ENCODE results near the gene MCTS1. TPM values are rescaled to one million over a fixed set of nuclear protein-coding genes. Genes with fewer than 3 reads are reported as not detected.

MCTS1 gene
- total RNA-seq, 1 donor from 2014 or later = 39.5 TPM

- peak overlapping the region; percentile 98 for H3K27ac Mint-ChIP-seq
- TF ChIP-seq, protein P1, sequence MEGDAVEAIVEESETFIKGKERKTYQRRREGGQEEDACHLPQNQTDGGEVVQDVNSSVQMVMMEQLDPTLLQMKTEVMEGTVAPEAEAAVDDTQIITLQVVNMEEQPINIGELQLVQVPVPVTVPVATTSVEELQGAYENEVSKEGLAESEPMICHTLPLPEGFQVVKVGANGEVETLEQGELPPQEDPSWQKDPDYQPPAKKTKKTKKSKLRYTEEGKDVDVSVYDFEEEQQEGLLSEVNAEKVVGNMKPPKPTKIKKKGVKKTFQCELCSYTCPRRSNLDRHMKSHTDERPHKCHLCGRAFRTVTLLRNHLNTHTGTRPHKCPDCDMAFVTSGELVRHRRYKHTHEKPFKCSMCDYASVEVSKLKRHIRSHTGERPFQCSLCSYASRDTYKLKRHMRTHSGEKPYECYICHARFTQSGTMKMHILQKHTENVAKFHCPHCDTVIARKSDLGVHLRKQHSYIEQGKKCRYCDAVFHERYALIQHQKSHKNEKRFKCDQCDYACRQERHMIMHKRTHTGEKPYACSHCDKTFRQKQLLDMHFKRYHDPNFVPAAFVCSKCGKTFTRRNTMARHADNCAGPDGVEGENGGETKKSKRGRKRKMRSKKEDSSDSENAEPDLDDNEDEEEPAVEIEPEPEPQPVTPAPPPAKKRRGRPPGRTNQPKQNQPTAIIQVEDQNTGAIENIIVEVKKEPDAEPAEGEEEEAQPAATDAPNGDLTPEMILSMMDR (IDR thresholded peaks at IDR 0.05; ENCODE audit: unreplicated experiment) = no peak
- H3K4me3 Mint-ChIP-seq = peak overlapping the region; percentile 90
Measured at GRCh38 chrX:120561634-120562568, 42.0 kb upstream of the MCTS1 start.

GRCh38 chrX:120562569-120562926 lies 41.4 kb upstream of the MCTS1 start:
- Mint-ChIP-seq H3K36me3 (no peaks in the 10 kb centered on the region), H3K27ac (peak overlapping the region; percentile 98), H3K9me3 (peaks cover 4% of the 10 kb centered on the region), H3K4me3 (peak overlapping the region; percentile 90), H3K27me3 (ENCODE audit: low read depth) (no peaks in the 10 kb centered on the region), H3K4me1 (peaks cover 13% of the 10 kb centered on the region)
- TF ChIP-seq, protein P1 (IDR thresholded peaks at IDR 0.05; ENCODE audit: unreplicated experiment) = no peak
- DNase-seq (ENCODE audit: low spot score in 2 of 2, unreplicated experiment in 2 of 2) = no peak

More at GRCh38 chrX:120561634-120562568, 42.0 kb upstream of the MCTS1 start:
- Mint-ChIP-seq H3K36me3 (no peaks in the 10 kb centered on the region), H3K4me1 (peaks cover 17% of the 10 kb centered on the region), H3K9me3 (peaks cover 8% of the 10 kb centered on the region), H3K27me3 (ENCODE audit: low read depth) (no peaks in the 10 kb centered on the region)
- no peak for DNase-seq (ENCODE audit: low spot score in 2 of 2, unreplicated experiment in 2 of 2)

GRCh38 chrX:120564925-120565324 lies 39.0 kb upstream of the MCTS1 start:
- Mint-ChIP-seq H3K27me3 (ENCODE audit: low read depth) (no peaks in the 10 kb centered on the region), H3K36me3 (no peaks in the 10 kb centered on the region), H3K9me3 (peaks cover 11% of the 10 kb centered on the region), H3K4me1 (peaks cover 5% of the 10 kb centered on the region), H3K27ac (no peak overlapping the region), H3K4me3 (no peak overlapping the region)
- no peak for DNase-seq (ENCODE audit: low spot score in 2 of 2, unreplicated experiment in 2 of 2)
- TF ChIP-seq, protein P1 (IDR thresholded peaks at IDR 0.05; ENCODE audit: unreplicated experiment) = no peak

GRCh38 chrX:120566817-120567216 lies 37.1 kb upstream of the MCTS1 start:
- Mint-ChIP-seq H3K9me3 (peaks cover 24% of the 10 kb centered on the region), H3K4me3 (no peak overlapping the region), H3K27me3 (ENCODE audit: low read depth) (no peaks in the 10 kb centered on the region), H3K36me3 (no peaks in the 10 kb centered on the region), H3K4me1 (peaks cover 5% of the 10 kb centered on the region), H3K27ac (no peak overlapping the region)
- DNase-seq (ENCODE audit: low spot score in 2 of 2, unreplicated experiment in 2 of 2) = no peak
- TF ChIP-seq, protein P1 (IDR thresholded peaks at IDR 0.05; ENCODE audit: unreplicated experiment) = no peak

DNA sequence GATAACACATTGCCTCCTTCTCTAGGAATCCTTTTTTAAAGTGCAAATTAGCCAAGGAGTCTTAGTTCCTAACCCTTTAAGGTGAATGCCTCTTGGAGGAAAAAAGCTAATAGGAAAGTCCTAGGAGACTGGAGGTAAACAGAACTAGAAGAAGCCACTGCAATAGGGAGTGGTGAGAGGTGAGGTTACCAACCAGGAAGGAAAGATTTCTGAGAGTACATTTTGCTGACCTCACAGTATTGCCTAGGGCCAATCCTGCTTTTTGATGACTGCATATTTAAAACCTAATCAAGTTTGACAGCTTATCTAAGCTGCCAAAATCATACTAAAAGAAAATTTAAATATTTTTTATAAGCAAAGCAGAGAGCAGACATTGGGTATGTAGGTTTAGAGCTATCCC lies 35.9 kb upstream of the MCTS1 start:
- Mint-ChIP-seq H3K27ac (no peak overlapping the region), H3K36me3 (no peaks in the 10 kb centered on the region), H3K4me1 (no peaks in the 10 kb centered on the region), H3K4me3 (no peak overlapping the region), H3K27me3 (ENCODE audit: low read depth) (no peaks in the 10 kb centered on the region), H3K9me3 (peaks cover 25% of the 10 kb centered on the region)
- TF ChIP-seq, protein P1 (IDR thresholded peaks at IDR 0.05; ENCODE audit: unreplicated experiment) = no peak
- no peak for DNase-seq (ENCODE audit: low spot score in 2 of 2, unreplicated experiment in 2 of 2)
